WTC11 (cell line): ENCODE results near the gene CAV2. TPM values are rescaled to one million over a fixed set of nuclear protein-coding genes. Genes with fewer than 3 reads are reported as not detected.

Experiments
- ATAC-seq: fragments of 200-7000 bp; cut with Tn5 transposase; 2 replicates; pipeline ENCODE4 v1.10.0; 2021; ENCODE audit warnings: mild to moderate bottlenecking, moderate library complexity
- CTCF ChIA-PET: fragments of 300-600 bp; sonication (Branson Sonifier 250); formaldehyde crosslinking; loops from one replicate; lab custom pipeline; 2021; ENCODE audit warnings: antibody characterized with exemption; lab: Charles Lee
- POLR2A ChIA-PET: fragments of 350-600 bp; sonication (Branson Sonifier 250); formaldehyde crosslinking; loops from one replicate; lab custom pipeline; 2021; ENCODE audit warnings: antibody characterized with exemption; lab: Charles Lee
- DNase-seq: peaks from one replicate; pipeline ENCODE4 v3.0.0; 2021; ENCODE audit warnings: low spot score
- H3K27ac Mint-ChIP-seq: 2 replicates; pipeline ENCODE4 v1.8.0; 2021; ENCODE audit warnings: mixed read lengths
- H3K27me3 Mint-ChIP-seq: 2 replicates; pipeline ENCODE4 v1.8.0; 2021; ENCODE audit warnings: low read depth, mild to moderate bottlenecking, moderate library complexity, mixed read lengths
- H3K36me3 Mint-ChIP-seq: 2 replicates; pipeline ENCODE4 v1.8.0; 2021; ENCODE audit warnings: mixed read lengths
- H3K4me1 Mint-ChIP-seq: 2 replicates; pipeline ENCODE4 v1.8.0; 2022; ENCODE audit warnings: mixed read lengths
- H3K4me3 Mint-ChIP-seq: 2 replicates; pipeline ENCODE4 v1.8.0; 2021; ENCODE audit warnings: mild to moderate bottlenecking, moderate library complexity, mixed read lengths
- H3K9me3 Mint-ChIP-seq: 2 replicates; pipeline ENCODE4 v1.8.0; 2021; ENCODE audit warnings: mixed read lengths
- CBFB ChIP-seq: sonication (generic); formaldehyde crosslinking; IDR thresholded peaks from 2 replicates; pipeline ENCODE4 v1.8.1; 2022; ENCODE audit warnings: mild to moderate bottlenecking, low read depth, missing genetic modification reagents
- CTCF ChIP-seq: fragments of 200-600 bp; IDR thresholded peaks from 2 replicates; pipeline ENCODE4 v1.8.0; 2022; ENCODE audit warnings: antibody characterized with exemption
- FOXK1 ChIP-seq: sonication (generic); formaldehyde crosslinking; IDR thresholded peaks from 2 replicates; pipeline ENCODE4 v1.8.0; 2022; ENCODE audit warnings: mild to moderate bottlenecking, moderate library complexity, missing genetic modification reagents
- FOXP1 ChIP-seq: sonication (generic); formaldehyde crosslinking; IDR thresholded peaks from 2 replicates; pipeline ENCODE4 v1.8.0; 2022; ENCODE audit warnings: missing genetic modification reagents, mild to moderate bottlenecking, moderate library complexity, borderline replicate concordance
- MYBL2 ChIP-seq: sonication (generic); formaldehyde crosslinking; IDR thresholded peaks from 2 replicates; pipeline ENCODE4 v1.8.1; 2023; ENCODE audit warnings: mild to moderate bottlenecking, moderate library complexity, missing genetic modification reagents
- PRRX2 ChIP-seq: fragments of 250-450 bp; sonication (Bioruptor Pico); IDR thresholded peaks from 2 replicates; pipeline ENCODE4 v1.8.0; 2021; ENCODE audit warnings: mild to moderate bottlenecking
- RELA ChIP-seq: sonication (generic); formaldehyde crosslinking; IDR thresholded peaks from 2 replicates; pipeline ENCODE4 v1.8.1; 2022; ENCODE audit warnings: missing genetic modification reagents, mild to moderate bottlenecking, borderline replicate concordance
- SMAD3 ChIP-seq: sonication (generic); formaldehyde crosslinking; IDR thresholded peaks from 2 replicates; pipeline ENCODE4 v1.8.0; 2022; ENCODE audit warnings: missing genetic modification reagents, mild to moderate bottlenecking, borderline replicate concordance
- SMAD4 ChIP-seq: sonication (generic); formaldehyde crosslinking; IDR thresholded peaks from 2 replicates; pipeline ENCODE4 v1.8.0; 2022; ENCODE audit warnings: mild to moderate bottlenecking, missing genetic modification reagents
- STAT6 ChIP-seq: sonication (generic); formaldehyde crosslinking; conservative IDR thresholded peaks from 2 replicates; pipeline ENCODE4 v1.8.1; 2023; ENCODE audit warnings: mild to moderate bottlenecking, low read depth, missing genetic modification reagents, moderate library complexity
- ZNF281 ChIP-seq: sonication (generic); formaldehyde crosslinking; IDR thresholded peaks from 2 replicates; pipeline ENCODE4 v1.8.0; 2023; ENCODE audit warnings: mild to moderate bottlenecking, missing genetic modification reagents
- ZNF671 ChIP-seq: fragments of 250-450 bp; sonication (Bioruptor Pico); IDR thresholded peaks from 2 replicates; pipeline ENCODE4 v1.8.0; 2021; ENCODE audit warnings: mild to moderate bottlenecking
- ZSCAN18 ChIP-seq: fragments of 250-450 bp; sonication (Bioruptor Pico); IDR thresholded peaks from 2 replicates; pipeline ENCODE4 v2.1.2; 2022; ENCODE audit warnings: mild to moderate bottlenecking, moderate library complexity
- total RNA-seq: library from RNA; stranded (reverse); gene quantifications from 3 replicates; pipeline ENCODE4 v1.2.3, GENCODE V29; 2021
- TF ChIP-seq, protein P1 (sequence below): sonication (generic); formaldehyde crosslinking; IDR thresholded peaks from 2 replicates; pipeline ENCODE4 v1.8.1; 2022; ENCODE audit warnings: low read depth, mild to moderate bottlenecking, moderate library complexity, missing genetic modification reagents, borderline replicate concordance
- TF ChIP-seq, protein P2 (sequence below): sonication (generic); formaldehyde crosslinking; IDR thresholded peaks from 2 replicates; pipeline ENCODE4 v1.8.0; 2023; ENCODE audit warnings: missing genetic modification reagents, mild to moderate bottlenecking, borderline replicate concordance
- TF ChIP-seq, protein P3 (sequence below): sonication (generic); formaldehyde crosslinking; IDR thresholded peaks from 2 replicates; pipeline ENCODE4 v1.8.0; 2022; ENCODE audit warnings: mild to moderate bottlenecking, missing genetic modification reagents

The CAV2 gene
- total RNA-seq, 1 experiment from 2014 or later: 4.3 TPM

DNA sequence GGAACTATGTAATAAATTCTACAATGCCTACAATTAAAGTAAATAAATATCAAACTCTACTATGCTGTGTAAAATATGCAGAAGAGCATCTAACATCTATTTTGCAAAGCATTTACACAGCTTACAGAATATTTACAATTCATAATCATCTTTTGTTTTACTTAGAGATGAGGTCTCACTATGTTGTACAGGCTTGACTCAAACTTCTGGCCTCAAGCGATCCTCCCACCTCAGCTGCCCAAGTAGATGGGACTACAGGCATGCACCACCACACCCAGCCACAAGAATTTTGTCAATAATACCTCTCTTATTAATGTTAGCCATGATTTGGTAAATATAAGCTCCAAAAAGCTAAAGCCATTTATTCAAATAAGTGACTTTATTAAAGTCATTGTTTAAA lies 21.9 kb upstream of the CAV2 start:
- H3K4me1 Mint-ChIP-seq: no peaks in the 10 kb centered on the region
- no peak for ATAC-seq
- peaks cover 17% of the 10 kb centered on the region for H3K9me3 Mint-ChIP-seq
- ChIA-PET POLR2A (no interaction called here), CTCF (no interaction called here)
- H3K4me3 Mint-ChIP-seq: no peak overlapping the region
- DNase-seq: no peak
- peaks cover 7% of the 10 kb centered on the region; the same call in 1 of the 2 replicates for H3K36me3 Mint-ChIP-seq
- no peak overlapping the region for H3K27ac Mint-ChIP-seq
- TF ChIP-seq PRRX2 (CRISPR knock-in tag): no peak
- no peaks in the 10 kb centered on the region for H3K27me3 Mint-ChIP-seq

GRCh38 chr7:116478834-116479233 lies 20.7 kb upstream of the CAV2 start:
- H3K4me1 Mint-ChIP-seq: no peaks in the 10 kb centered on the region
- no peak for DNase-seq
- no peak overlapping the region for H3K27ac Mint-ChIP-seq
- TF ChIP-seq, protein P1, sequence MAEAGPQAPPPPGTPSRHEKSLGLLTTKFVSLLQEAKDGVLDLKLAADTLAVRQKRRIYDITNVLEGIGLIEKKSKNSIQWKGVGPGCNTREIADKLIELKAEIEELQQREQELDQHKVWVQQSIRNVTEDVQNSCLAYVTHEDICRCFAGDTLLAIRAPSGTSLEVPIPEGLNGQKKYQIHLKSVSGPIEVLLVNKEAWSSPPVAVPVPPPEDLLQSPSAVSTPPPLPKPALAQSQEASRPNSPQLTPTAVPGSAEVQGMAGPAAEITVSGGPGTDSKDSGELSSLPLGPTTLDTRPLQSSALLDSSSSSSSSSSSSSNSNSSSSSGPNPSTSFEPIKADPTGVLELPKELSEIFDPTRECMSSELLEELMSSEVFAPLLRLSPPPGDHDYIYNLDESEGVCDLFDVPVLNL (CRISPR knock-in tag): no peak
- no peak for TF ChIP-seq ZSCAN18 (CRISPR knock-in tag)
- peaks cover 7% of the 10 kb centered on the region; the same call in 1 of the 2 replicates for H3K36me3 Mint-ChIP-seq
- H3K4me3 Mint-ChIP-seq: no peak overlapping the region
- POLR2A ChIA-PET: no interaction called here
- ATAC-seq: no peak
- CTCF ChIA-PET: no interaction called here
- no peaks in the 10 kb centered on the region for H3K27me3 Mint-ChIP-seq
- peaks cover 17% of the 10 kb centered on the region for H3K9me3 Mint-ChIP-seq

- CTCF ChIA-PET: interaction anchor here (1.3 kb wide), 1 partner anchor 43 kb away, joined by 3 read pairs; no protein-coding TSS in a partner anchor
- TF ChIP-seq, protein P2, sequence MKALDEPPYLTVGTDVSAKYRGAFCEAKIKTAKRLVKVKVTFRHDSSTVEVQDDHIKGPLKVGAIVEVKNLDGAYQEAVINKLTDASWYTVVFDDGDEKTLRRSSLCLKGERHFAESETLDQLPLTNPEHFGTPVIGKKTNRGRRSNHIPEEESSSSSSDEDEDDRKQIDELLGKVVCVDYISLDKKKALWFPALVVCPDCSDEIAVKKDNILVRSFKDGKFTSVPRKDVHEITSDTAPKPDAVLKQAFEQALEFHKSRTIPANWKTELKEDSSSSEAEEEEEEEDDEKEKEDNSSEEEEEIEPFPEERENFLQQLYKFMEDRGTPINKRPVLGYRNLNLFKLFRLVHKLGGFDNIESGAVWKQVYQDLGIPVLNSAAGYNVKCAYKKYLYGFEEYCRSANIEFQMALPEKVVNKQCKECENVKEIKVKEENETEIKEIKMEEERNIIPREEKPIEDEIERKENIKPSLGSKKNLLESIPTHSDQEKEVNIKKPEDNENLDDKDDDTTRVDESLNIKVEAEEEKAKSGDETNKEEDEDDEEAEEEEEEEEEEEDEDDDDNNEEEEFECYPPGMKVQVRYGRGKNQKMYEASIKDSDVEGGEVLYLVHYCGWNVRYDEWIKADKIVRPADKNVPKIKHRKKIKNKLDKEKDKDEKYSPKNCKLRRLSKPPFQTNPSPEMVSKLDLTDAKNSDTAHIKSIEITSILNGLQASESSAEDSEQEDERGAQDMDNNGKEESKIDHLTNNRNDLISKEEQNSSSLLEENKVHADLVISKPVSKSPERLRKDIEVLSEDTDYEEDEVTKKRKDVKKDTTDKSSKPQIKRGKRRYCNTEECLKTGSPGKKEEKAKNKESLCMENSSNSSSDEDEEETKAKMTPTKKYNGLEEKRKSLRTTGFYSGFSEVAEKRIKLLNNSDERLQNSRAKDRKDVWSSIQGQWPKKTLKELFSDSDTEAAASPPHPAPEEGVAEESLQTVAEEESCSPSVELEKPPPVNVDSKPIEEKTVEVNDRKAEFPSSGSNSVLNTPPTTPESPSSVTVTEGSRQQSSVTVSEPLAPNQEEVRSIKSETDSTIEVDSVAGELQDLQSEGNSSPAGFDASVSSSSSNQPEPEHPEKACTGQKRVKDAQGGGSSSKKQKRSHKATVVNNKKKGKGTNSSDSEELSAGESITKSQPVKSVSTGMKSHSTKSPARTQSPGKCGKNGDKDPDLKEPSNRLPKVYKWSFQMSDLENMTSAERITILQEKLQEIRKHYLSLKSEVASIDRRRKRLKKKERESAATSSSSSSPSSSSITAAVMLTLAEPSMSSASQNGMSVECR (CRISPR knock-in tag): no peak
- TF ChIP-seq SMAD3 (CRISPR knock-in tag) (no peak), MYBL2 (CRISPR knock-in tag) (no peak), ZNF671 (CRISPR knock-in tag) (no peak), CBFB (no peak), STAT6 (CRISPR knock-in tag) (no peak), ZNF281 (CRISPR knock-in tag) (no peak), FOXK1 (CRISPR knock-in tag) (no peak), SMAD4 (CRISPR knock-in tag) (no peak), RELA (no peak), FOXP1 (CRISPR knock-in tag) (no peak), CTCF (no peak)
- TF ChIP-seq, protein P3, sequence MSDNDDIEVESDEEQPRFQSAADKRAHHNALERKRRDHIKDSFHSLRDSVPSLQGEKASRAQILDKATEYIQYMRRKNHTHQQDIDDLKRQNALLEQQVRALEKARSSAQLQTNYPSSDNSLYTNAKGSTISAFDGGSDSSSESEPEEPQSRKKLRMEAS (CRISPR knock-in tag): no peak
Observed at GRCh38 chr7:116483271-116483942, 16.1 kb upstream of the CAV2 start.

More at GRCh38 chr7:116483271-116483942, 16.1 kb upstream of the CAV2 start:
- no peak overlapping the region for H3K4me3 Mint-ChIP-seq
- H3K9me3 Mint-ChIP-seq: no peaks in the 10 kb centered on the region
- DNase-seq (no peak), ATAC-seq (no peak)
- POLR2A ChIA-PET: no interaction called here
- no peaks in the 10 kb centered on the region for H3K27me3 Mint-ChIP-seq
- no peaks in the 10 kb centered on the region for H3K36me3 Mint-ChIP-seq
- H3K27ac Mint-ChIP-seq: no peak overlapping the region
- H3K4me1 Mint-ChIP-seq: no peaks in the 10 kb centered on the region
